ENCODE results near the gene CBX8. TPM values are rescaled to one million over a fixed set of nuclear protein-coding genes. Genes with fewer than 3 reads are reported as not detected.

CBX8 gene
- total and polyA plus RNA-seq, 2 of the 13 experiments (the other 11 are each of a cell fraction or from before 2014, with no cell fraction given) = 0.34 to 12.6 TPM

DNA sequence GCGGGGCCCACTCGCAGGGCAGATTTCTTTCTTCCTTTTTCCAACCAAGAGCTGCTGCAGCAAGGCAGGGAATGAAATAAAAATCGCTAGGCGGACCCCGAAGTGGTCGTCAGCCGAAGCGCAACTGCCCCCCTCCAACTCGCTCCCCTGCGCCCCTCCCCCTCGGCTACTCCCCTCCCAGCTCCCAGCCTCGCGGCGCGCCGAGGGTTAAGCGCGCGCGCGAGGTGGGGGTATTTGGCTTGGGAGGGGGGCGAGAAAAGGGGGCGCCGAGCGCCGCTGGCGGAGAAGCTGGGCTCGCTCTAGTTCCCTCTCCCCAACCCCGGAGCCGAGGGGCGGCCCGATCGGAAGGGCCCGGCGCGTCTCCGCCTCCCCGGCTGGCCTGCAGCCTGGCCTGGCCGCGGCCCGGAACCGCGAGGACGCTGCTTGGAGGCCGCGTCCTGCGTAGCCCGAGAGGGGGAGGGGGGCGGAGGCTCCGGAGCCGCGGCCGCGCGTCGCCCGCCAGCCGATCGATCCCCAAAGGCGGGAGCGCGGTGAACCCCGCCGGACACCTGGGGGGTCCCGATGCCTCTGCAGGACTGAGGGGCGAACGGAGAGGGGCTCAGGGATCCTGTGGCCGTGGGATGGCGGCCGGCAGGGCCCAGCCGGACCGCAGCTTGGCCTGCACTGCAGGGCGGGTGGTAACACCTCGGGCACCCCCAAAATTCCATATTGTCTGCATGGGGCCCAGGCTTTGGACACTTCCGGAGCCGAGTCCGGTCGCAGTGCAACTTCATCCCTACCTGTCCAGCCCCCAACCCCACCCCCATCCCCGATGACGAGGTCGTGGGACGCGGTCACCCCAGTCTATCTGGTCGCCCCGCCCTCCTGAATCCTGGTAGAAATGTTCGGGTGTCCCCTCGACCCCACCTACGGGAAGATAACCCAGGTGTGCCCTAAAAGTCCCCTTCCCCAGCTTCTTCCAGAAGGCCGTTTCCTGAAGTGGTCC, 47.2 kb upstream of the CBX8 start (continued):
- TF ChIP-seq, protein P1, sequence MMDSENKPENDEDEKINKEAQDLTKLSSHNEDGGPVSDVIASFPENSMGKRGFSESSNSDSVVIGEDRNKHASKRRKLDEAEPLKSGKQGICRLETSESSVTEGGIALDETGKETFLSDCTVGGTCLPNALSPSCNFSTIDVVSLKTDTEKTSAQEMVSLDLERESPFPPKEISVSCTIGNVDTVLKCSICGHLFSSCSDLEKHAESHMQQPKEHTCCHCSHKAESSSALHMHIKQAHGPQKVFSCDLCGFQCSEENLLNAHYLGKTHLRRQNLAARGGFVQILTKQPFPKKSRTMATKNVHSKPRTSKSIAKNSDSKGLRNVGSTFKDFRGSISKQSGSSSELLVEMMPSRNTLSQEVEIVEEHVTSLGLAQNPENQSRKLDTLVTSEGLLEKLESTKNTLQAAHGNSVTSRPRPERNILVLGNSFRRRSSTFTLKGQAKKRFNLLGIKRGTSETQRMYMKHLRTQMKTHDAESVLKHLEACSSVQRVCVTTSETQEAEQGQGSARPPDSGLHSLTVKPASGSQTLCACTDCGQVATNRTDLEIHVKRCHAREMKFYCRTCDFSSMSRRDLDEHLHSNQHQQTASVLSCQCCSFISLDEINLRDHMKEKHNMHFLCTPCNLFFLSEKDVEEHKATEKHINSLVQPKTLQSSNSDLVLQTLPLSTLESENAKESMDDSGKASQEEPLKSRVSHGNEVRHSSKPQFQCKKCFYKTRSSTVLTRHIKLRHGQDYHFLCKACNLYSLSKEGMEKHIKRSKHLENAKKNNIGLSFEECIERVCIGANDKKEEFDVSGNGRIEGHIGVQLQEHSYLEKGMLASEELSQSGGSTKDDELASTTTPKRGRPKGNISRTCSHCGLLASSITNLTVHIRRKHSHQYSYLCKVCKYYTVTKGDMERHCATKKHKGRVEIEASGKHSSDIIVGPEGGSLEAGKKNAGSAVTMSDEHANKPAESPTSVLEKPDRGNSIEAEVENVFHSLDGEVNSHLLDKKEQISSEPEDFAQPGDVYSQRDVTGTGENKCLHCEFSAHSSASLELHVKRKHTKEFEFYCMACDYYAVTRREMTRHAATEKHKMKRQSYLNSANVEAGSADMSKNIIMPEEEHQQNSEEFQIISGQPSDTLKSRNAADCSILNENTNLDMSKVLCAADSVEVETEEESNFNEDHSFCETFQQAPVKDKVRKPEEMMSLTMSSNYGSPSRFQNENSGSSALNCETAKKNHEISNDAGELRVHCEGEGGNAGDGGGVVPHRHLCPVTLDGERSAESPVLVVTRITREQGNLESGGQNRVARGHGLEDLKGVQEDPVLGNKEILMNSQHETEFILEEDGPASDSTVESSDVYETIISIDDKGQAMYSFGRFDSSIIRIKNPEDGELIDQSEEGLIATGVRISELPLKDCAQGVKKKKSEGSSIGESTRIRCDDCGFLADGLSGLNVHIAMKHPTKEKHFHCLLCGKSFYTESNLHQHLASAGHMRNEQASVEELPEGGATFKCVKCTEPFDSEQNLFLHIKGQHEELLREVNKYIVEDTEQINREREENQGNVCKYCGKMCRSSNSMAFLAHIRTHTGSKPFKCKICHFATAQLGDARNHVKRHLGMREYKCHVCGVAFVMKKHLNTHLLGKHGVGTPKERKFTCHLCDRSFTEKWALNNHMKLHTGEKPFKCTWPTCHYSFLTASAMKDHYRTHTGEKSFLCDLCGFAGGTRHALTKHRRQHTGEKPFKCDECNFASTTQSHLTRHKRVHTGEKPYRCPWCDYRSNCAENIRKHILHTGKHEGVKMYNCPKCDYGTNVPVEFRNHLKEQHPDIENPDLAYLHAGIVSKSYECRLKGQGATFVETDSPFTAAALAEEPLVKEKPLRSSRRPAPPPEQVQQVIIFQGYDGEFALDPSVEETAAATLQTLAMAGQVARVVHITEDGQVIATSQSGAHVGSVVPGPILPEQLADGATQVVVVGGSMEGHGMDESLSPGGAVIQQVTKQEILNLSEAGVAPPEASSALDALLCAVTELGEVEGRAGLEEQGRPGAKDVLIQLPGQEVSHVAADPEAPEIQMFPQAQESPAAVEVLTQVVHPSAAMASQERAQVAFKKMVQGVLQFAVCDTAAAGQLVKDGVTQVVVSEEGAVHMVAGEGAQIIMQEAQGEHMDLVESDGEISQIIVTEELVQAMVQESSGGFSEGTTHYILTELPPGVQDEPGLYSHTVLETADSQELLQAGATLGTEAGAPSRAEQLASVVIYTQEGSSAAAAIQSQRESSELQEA (CRISPR knock-in tag; IDR thresholded peaks at IDR 0.05; ENCODE audit: not compliant biosample characterization) = no peak
- TF ChIP-seq, protein P2, sequence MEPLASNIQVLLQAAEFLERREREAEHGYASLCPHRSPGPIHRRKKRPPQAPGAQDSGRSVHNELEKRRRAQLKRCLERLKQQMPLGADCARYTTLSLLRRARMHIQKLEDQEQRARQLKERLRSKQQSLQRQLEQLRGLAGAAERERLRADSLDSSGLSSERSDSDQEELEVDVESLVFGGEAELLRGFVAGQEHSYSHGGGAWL (CRISPR knock-in tag; IDR thresholded peaks at IDR 0.05) = peak; percentile 88; the same call in 1 of the 2 replicates
- TF ChIP-seq, protein P3, sequence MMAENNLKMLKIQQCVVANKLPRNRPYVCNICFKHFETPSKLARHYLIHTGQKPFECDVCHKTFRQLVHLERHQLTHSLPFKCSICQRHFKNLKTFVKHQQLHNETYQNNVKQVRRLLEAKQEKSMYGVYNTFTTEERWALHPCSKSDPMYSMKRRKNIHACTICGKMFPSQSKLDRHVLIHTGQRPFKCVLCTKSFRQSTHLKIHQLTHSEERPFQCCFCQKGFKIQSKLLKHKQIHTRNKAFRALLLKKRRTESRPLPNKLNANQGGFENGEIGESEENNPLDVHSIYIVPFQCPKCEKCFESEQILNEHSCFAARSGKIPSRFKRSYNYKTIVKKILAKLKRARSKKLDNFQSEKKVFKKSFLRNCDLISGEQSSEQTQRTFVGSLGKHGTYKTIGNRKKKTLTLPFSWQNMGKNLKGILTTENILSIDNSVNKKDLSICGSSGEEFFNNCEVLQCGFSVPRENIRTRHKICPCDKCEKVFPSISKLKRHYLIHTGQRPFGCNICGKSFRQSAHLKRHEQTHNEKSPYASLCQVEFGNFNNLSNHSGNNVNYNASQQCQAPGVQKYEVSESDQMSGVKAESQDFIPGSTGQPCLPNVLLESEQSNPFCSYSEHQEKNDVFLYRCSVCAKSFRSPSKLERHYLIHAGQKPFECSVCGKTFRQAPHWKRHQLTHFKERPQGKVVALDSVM (CRISPR knock-in tag; IDR thresholded peaks at IDR 0.05) = peak; percentile 82
- no peak for TF ChIP-seq ATRX (CRISPR knock-in tag; IDR thresholded peaks at IDR 0.05; ENCODE audit: borderline replicate concordance)
- TF ChIP-seq ZFP41 (CRISPR knock-in tag; IDR thresholded peaks at IDR 0.05; ENCODE audit: borderline replicate concordance) = 0 out of 2 replicates have a peak, but pooled peaks have one; percentile 55
- TF ChIP-seq, protein P4, sequence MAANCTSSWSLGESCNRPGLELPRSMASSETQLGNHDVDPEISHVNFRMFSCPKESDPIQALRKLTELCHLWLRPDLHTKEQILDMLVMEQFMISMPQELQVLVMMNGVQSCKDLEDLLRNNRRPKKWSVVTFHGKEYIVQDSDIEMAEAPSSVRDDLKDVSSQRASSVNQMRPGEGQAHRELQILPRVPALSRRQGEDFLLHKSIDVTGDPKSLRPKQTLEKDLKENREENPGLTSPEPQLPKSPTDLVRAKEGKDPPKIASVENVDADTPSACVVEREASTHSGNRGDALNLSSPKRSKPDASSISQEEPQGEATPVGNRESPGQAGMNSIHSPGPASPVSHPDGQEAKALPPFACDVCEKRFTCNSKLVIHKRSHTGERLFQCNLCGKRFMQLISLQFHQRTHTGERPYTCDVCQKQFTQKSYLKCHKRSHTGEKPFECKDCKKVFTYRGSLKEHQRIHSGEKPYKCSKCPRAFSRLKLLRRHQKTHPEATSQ (CRISPR knock-in tag; IDR thresholded peaks at IDR 0.05; ENCODE audit: borderline replicate concordance) = 0 out of 2 replicates have a peak, but pooled peaks have one; percentile 50
- TF ChIP-seq, protein P5, sequence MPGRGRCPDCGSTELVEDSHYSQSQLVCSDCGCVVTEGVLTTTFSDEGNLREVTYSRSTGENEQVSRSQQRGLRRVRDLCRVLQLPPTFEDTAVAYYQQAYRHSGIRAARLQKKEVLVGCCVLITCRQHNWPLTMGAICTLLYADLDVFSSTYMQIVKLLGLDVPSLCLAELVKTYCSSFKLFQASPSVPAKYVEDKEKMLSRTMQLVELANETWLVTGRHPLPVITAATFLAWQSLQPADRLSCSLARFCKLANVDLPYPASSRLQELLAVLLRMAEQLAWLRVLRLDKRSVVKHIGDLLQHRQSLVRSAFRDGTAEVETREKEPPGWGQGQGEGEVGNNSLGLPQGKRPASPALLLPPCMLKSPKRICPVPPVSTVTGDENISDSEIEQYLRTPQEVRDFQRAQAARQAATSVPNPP (CRISPR knock-in tag; IDR thresholded peaks at IDR 0.05) = peak; percentile 88; the same call in 1 of the 2 replicates
- TF ChIP-seq CEBPG (CRISPR knock-in tag; IDR thresholded peaks at IDR 0.05) = 0 out of 2 replicates have a peak, but pooled peaks have one; percentile 4
- TF ChIP-seq, protein P6, sequence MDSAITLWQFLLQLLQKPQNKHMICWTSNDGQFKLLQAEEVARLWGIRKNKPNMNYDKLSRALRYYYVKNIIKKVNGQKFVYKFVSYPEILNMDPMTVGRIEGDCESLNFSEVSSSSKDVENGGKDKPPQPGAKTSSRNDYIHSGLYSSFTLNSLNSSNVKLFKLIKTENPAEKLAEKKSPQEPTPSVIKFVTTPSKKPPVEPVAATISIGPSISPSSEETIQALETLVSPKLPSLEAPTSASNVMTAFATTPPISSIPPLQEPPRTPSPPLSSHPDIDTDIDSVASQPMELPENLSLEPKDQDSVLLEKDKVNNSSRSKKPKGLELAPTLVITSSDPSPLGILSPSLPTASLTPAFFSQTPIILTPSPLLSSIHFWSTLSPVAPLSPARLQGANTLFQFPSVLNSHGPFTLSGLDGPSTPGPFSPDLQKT (CRISPR knock-in tag; IDR thresholded peaks at IDR 0.05; ENCODE audit: borderline replicate concordance) = no peak
- TF ChIP-seq FOXK2 (IDR thresholded peaks at IDR 0.05) = no peak

All from HepG2 (cell line).